Limb (tissue), 2 donors: Measurements from ENCODE around the gene CDK9.
"Not testable (repeated sequence)": the region's sequence is repeated elsewhere in the genome, so short reads cannot be mapped to it uniquely, and the experiment has no call there.

ENCODE experiments used
- DNase-seq, 2 donors: peaks; one replicate each; pipeline ENCODE4 v3.0.0-alpha.2; 2016; ENCODE audit errors: extremely low spot score in 2 of 2

CDK9 gene

GRCh38 chr9:127822108-127822507, 36.3 kb downstream of the CDK9 start:
- no peak for DNase-seq

GRCh38 chr9:127825319-127826051, 39.7 kb downstream of the CDK9 start:
- peak in 1 of 2 donors; percentile 71 for DNase-seq

GRCh38 chr9:127826253-127826913, 40.5 kb downstream of the CDK9 start:
- DNase-seq: no peak

- peak; percentile 71 to 78 for DNase-seq
Observed at GRCh38 chr9:127828262-127829031, 42.6 kb downstream of the CDK9 start.

- no peak for DNase-seq
Observed at GRCh38 chr9:127829205-127829906, 43.5 kb downstream of the CDK9 start.

- no peak for DNase-seq
Observed at GRCh38 chr9:127832248-127832647, 46.4 kb downstream of the CDK9 start.

- no peak for DNase-seq
Observed at GRCh38 chr9:127833555-127833954, 47.7 kb downstream of the CDK9 start.

- no peak for DNase-seq
Observed at GRCh38 chr9:127835991-127836516, 50.2 kb downstream of the CDK9 start.

GRCh38 chr9:127836561-127836960, 50.7 kb downstream of the CDK9 start:
- not testable (repeated sequence) for DNase-seq

- DNase-seq: no peak
Observed at GRCh38 chr9:127837346-127837745, 51.5 kb downstream of the CDK9 start.

GRCh38 chr9:127838375-127839078, 52.7 kb downstream of the CDK9 start:
- DNase-seq: peak in 1 of 2 donors; percentile 35
